ENCODE measurements around the gene PPP1R2B.

Gene PPP1R2B

GRCh38 chr5:156819967-156820581, 30.0 kb upstream of the PPP1R2B start:
- TF ChIP-seq ISL1 (CRISPR knock-in tag; IDR thresholded peaks at IDR 0.05) (no peak), SNAI2 (CRISPR knock-in tag; IDR thresholded peaks at IDR 0.05) (no peak), ZFP30 (CRISPR knock-in tag; IDR thresholded peaks at IDR 0.05) (no peak)
- ATAC-seq = no peak

GRCh38 chr5:156824241-156824640, 25.9 kb upstream of the PPP1R2B start:
- no peak for TF ChIP-seq CREB5 (CRISPR knock-in tag; IDR thresholded peaks at IDR 0.05; ENCODE audit: low read depth)
- TF ChIP-seq TSHZ2 (CRISPR knock-in tag; IDR thresholded peaks at IDR 0.05) = no peak
- TF ChIP-seq CSDC2 (CRISPR knock-in tag; IDR thresholded peaks at IDR 0.05) = no peak
- TF ChIP-seq TOX (CRISPR knock-in tag; IDR thresholded peaks at IDR 0.05; ENCODE audit: borderline replicate concordance) = no peak
- TF ChIP-seq OSR1 (CRISPR knock-in tag; IDR thresholded peaks at IDR 0.05) = no peak
- TF ChIP-seq RARB (CRISPR knock-in tag; IDR thresholded peaks at IDR 0.05) = no peak
- TF ChIP-seq POU6F1 (CRISPR knock-in tag; IDR thresholded peaks at IDR 0.05; ENCODE audit: borderline replicate concordance, low read depth) = no peak
- no peak for TF ChIP-seq ISL1 (CRISPR knock-in tag; IDR thresholded peaks at IDR 0.05)
- TF ChIP-seq SNAI2 (CRISPR knock-in tag; IDR thresholded peaks at IDR 0.05) = no peak
- TF ChIP-seq PPARA (CRISPR knock-in tag; IDR thresholded peaks at IDR 0.05; ENCODE audit: borderline replicate concordance) = no peak
- no peak for TF ChIP-seq ZC3H10 (CRISPR knock-in tag; IDR thresholded peaks at IDR 0.05)
- no peak for TF ChIP-seq ZNF565 (CRISPR knock-in tag; conservative IDR thresholded peaks at IDR 0.05; ENCODE audit: low read depth)
- TF ChIP-seq ESRRG (CRISPR knock-in tag; IDR thresholded peaks at IDR 0.05) = no peak
- no peak for TF ChIP-seq ARNTL (CRISPR knock-in tag; IDR thresholded peaks at IDR 0.05; ENCODE audit: borderline replicate concordance, low read depth)
- no peak for TF ChIP-seq PATZ1 (CRISPR knock-in tag; IDR thresholded peaks at IDR 0.05; ENCODE audit: borderline replicate concordance)
- TF ChIP-seq ZFP3 (CRISPR knock-in tag; IDR thresholded peaks at IDR 0.05) = no peak
- no peak for TF ChIP-seq ZFP30 (CRISPR knock-in tag; IDR thresholded peaks at IDR 0.05)
- no peak for TF ChIP-seq BACH2 (CRISPR knock-in tag; IDR thresholded peaks at IDR 0.05; ENCODE audit: borderline replicate concordance)
- no peak for TF ChIP-seq ZNF70 (CRISPR knock-in tag; IDR thresholded peaks at IDR 0.05)
- ATAC-seq = no peak

- ATAC-seq = no peak
- TF ChIP-seq CREB5 (CRISPR knock-in tag; IDR thresholded peaks at IDR 0.05; ENCODE audit: low read depth) = no peak
- TF ChIP-seq OSR1 (CRISPR knock-in tag; IDR thresholded peaks at IDR 0.05) = no peak
- no peak for TF ChIP-seq ISL1 (CRISPR knock-in tag; IDR thresholded peaks at IDR 0.05)
- TF ChIP-seq ZNF70 (CRISPR knock-in tag; IDR thresholded peaks at IDR 0.05) = no peak
- no peak for TF ChIP-seq TOX (CRISPR knock-in tag; IDR thresholded peaks at IDR 0.05; ENCODE audit: borderline replicate concordance)
- no peak for TF ChIP-seq ZFP3 (CRISPR knock-in tag; IDR thresholded peaks at IDR 0.05)
- no peak for TF ChIP-seq ZNF8 (CRISPR knock-in tag; IDR thresholded peaks at IDR 0.05)
Measured at GRCh38 chr5:156824800-156825199, 25.3 kb upstream of the PPP1R2B start.
